Gastrocnemius medialis (tissue), 4 donors: ENCODE data around the gene DPYD. TPM values are rescaled to one million over a fixed set of nuclear protein-coding genes. Genes with fewer than 3 reads are reported as not detected.

Source experiments
- ATAC-seq, 2 donors: fragments of 150-250 bp; one replicate each; pipeline ENCODE4 v1.9.1; 2016
- DNase-seq, 2 donors: peaks; one replicate each; pipeline ENCODE4 v3.0.0-alpha.2; 2019
- H3K27ac ChIP-seq, 4 donors: fragments of 200-600 bp; sonication (generic); 1 replicate in 1 of 4; 2 replicates in 3 of 4; pipeline ENCODE4 v1.5.1; 2016 to 2018; ENCODE audit warnings: mild to moderate bottlenecking in 2 of 4, moderate library complexity in 1 of 4
- H3K27me3 ChIP-seq, 3 donors: fragments of 200-600 bp; sonication (generic) in 2 of 3; 1 replicate in 1 of 3; 2 replicates in 2 of 3; pipeline versions ENCODE4 v1.5.1 to v1.6.0; 2016 to 2019; ENCODE audit warnings: mild to moderate bottlenecking in 1 of 3, moderate library complexity in 1 of 3
- H3K36me3 ChIP-seq, 2 donors: fragments of 200-600 bp; sonication (generic) in 1 of 2; one replicate each; pipeline ENCODE4 v1.5.1; 2017 to 2018
- H3K4me1 ChIP-seq, 2 donors: fragments of 200-600 bp; sonication (generic) in 1 of 2; one replicate each; pipeline ENCODE4 v1.5.1; 2016 to 2017; ENCODE audit warnings: mild to moderate bottlenecking in 2 of 2
- H3K4me3 ChIP-seq, 4 donors: fragments of 200-600 bp; sonication (generic) in 3 of 4; 1 replicate in 1 of 4; 2 replicates in 3 of 4; pipeline ENCODE4 v1.5.1; 2016 to 2019; ENCODE audit warnings: mild to moderate bottlenecking in 2 of 4
- H3K9me3 ChIP-seq, 3 donors: fragments of 200-600 bp; sonication (generic) in 2 of 3; 1 replicate in 1 of 3; 2 replicates in 2 of 3; pipeline ENCODE4 v1.5.1; 2016 to 2019
- CTCF ChIP-seq, 5 experiments: fragments of 450-650 bp in 3 of 5; fragments of 200-600 bp in 2 of 5; sonication (generic) in 2 of 5; IDR thresholded peaks in 4 of 5; conservative IDR thresholded peaks in 1 of 5; 1 replicate in 4 of 5; 2 replicates in 1 of 5; pipeline ENCODE4 v1.5.1; 2016 to 2019; ENCODE audit warnings: antibody characterized with exemption in 5 of 5, mild to moderate bottlenecking in 3 of 5, moderate library complexity in 3 of 5
- POLR2A ChIP-seq, 2 donors: fragments of 450-650 bp; IDR thresholded peaks; one replicate each; pipeline ENCODE4 v1.6.1; 2017; ENCODE audit warnings: antibody characterized with exemption in 2 of 2, mild to moderate bottlenecking in 2 of 2, moderate library complexity in 2 of 2
- in situ Hi-C, 4 donors: fragments of 200-750 bp; cut with MboI; loops; one replicate each; pipeline versions ENCODE4 v1.15.0 to v1.8.0; 2017; ENCODE audit warnings: low sequenced_read_pairs in 4 of 4
- intact Hi-C: fragments of 100-400 bp; cut with DNase I; formaldehyde crosslinking; loops from one replicate; pipeline ENCODE4 v1.15.1; 2023; ENCODE audit warnings: low total_unique reads
- total RNA-seq, 4 donors: library from RNA; depleted of rRNA; stranded (reverse); fragments of >200 nt; gene quantifications; one replicate each; pipeline versions ENCODE4 v1.1.0 to v1.2.3, GENCODE V29; 2016

Gene DPYD
- total RNA-seq, 4 donors from 2014 or later: 4.6 to 13.9 (median 9.1) TPM

DNA sequence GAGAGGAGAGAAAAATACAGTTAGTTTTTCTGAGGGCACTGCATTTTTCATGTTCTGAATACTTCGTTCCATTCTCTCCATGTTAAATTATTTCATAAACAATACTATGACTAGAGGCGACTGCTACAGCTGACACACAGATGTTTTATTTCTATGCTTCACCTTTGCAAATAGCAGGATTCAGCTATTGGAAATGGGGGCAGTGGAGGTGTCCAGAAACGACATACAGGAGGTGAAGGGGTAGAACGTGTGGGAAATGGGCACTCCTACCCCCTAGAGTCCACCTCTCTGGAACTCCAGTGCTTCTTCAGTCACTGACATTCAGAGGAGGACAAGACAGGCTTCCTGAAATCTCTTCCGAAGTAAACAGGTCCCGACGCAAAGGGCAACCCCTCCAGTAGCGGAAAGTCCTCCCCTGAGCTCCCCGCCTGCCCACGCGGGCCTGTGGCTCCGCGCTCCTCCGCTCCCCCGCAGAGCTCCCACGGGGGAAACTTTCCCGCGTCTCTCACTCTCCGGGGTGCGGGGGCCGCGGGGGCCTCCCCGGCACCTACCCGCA, 480 bp downstream of the DPYD start:
- DNase-seq (peak in 1 of 2 donors; percentile 4), ATAC-seq (peak; percentile 66 to 70)
- peak overlapping the region; percentile 88 to 99 (median 96) for H3K27ac ChIP-seq
- in situ Hi-C loops (no loop called here), intact Hi-C loops (no loop called here)
- H3K4me1 ChIP-seq: peaks cover 19 to 31% of the 10 kb centered on the region in 2 donors
- peak overlapping the region; percentile 70 to 97 (median 96) for H3K4me3 ChIP-seq
- no peaks in the 10 kb centered on the region for H3K27me3 ChIP-seq
- TF ChIP-seq POLR2A (IDR thresholded peaks at IDR 0.05): no peak
- no peaks in the 10 kb centered on the region for H3K9me3 ChIP-seq
- H3K36me3 ChIP-seq: no peaks in the 10 kb centered on the region

DNA sequence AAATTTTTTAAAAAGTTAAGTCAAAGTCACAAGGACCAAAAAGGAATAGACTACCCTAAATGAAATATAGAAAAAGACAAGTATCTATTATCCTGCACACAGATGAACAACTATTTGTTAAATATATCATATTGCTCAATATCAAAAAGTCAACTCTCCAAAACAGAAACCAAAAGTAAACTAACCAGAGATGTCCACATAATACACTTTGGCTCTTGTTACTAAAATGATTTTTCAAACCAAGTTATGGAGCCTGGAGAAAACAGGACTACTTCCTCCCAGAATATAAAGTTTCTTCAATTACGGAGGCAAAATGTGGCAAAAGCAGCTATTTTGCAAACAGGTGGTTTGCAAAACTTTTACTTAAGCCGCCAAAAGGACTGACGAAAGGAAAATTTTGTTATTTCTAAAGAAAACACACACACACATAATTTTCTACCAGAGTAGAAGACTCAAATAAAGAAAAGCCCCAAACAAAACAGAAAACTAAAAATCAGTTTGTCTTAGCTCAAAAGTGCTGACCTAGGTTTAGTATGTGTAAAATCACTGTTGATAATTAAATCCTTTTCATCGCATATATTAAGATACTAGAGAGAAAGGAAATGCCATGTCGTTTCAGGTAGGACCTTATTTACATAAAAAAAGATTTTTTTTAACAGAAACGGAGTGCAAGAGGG, 1.1 kb downstream of the DPYD start:
- no peaks in the 10 kb centered on the region for H3K27me3 ChIP-seq
- peak overlapping the region; percentile 88 to 99 (median 96) for H3K27ac ChIP-seq
- H3K9me3 ChIP-seq: no peaks in the 10 kb centered on the region
- peak overlapping the region; percentile 70 to 97 (median 96) for H3K4me3 ChIP-seq
- H3K36me3 ChIP-seq: no peaks in the 10 kb centered on the region
- DNase-seq: no peak
- in situ Hi-C loops: no loop called here
- peak in 1 of 2 donors; percentile 52 for ATAC-seq
- H3K4me1 ChIP-seq: peaks cover 19 to 31% of the 10 kb centered on the region in 2 donors
- TF ChIP-seq POLR2A (IDR thresholded peaks at IDR 0.05): no peak
- no peak for TF ChIP-seq CTCF (IDR thresholded peaks at IDR 0.05 in 4 of 5, conservative IDR thresholded peaks at IDR 0.05 in 1 of 5)
- intact Hi-C loops: no loop called here

DNA sequence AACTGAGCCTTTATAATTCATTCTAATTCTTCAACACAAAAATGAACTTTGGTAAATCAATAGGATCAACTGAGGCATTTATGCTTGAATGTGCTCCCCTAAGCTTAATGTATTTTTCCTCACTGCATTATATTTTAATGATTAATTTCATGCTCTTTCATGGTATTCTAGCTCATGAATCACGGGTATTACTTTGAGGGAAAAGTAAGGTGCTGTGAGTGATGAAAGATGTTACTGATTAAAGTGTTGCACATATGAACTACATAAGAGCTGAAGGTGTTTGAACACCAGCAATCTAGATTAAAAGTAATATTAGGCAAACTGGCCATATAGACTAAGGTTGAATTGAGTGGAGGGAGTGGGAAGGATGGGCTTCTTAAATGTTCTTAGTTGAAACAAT, 1.9 kb downstream of the DPYD start:
- Histone ChIP-seq H3K36me3 (no peaks in the 10 kb centered on the region), H3K4me3 (peak overlapping the region; percentile 70 to 97 (median 96)), H3K27me3 (no peaks in the 10 kb centered on the region), H3K9me3 (no peaks in the 10 kb centered on the region), H3K4me1 (peaks cover 19 to 31% of the 10 kb centered on the region in 2 donors), H3K27ac (peak overlapping the region; percentile 88 to 99 (median 96))
- in situ Hi-C loops (no loop called here), intact Hi-C loops (no loop called here)
- TF ChIP-seq CTCF (IDR thresholded peaks at IDR 0.05 in 4 of 5, conservative IDR thresholded peaks at IDR 0.05 in 1 of 5): no peak
- no peak for TF ChIP-seq POLR2A (IDR thresholded peaks at IDR 0.05)
- no peak for DNase-seq
- ATAC-seq: no peak

GRCh38 chr1:97913506-97914139, 7.2 kb downstream of the DPYD start:
- TF ChIP-seq POLR2A (IDR thresholded peaks at IDR 0.05): no peak
- no peak for TF ChIP-seq CTCF (IDR thresholded peaks at IDR 0.05 in 4 of 5, conservative IDR thresholded peaks at IDR 0.05 in 1 of 5)
- H3K27me3 ChIP-seq: no peaks in the 10 kb centered on the region
- H3K4me3 ChIP-seq: no peak overlapping the region
- H3K4me1 ChIP-seq: peaks cover 10 to 12% of the 10 kb centered on the region in 2 donors
- ATAC-seq: no peak
- no peaks in the 10 kb centered on the region for H3K9me3 ChIP-seq
- in situ Hi-C loops: no loop called here
- intact Hi-C loops: no loop called here
- no peaks in the 10 kb centered on the region for H3K36me3 ChIP-seq
- DNase-seq: no peak
- no peak overlapping the region for H3K27ac ChIP-seq
